CD4-positive, alpha-beta T cell treated with Interleukin-15 for 4 hours (primary cell): Measurements from ENCODE around the gene GCSH.

Experiments
- DNase-seq: peaks from one replicate; pipeline ENCODE4 v3.0.0-alpha.2; 2020; ENCODE audit warnings: low spot score

GCSH gene

DNA sequence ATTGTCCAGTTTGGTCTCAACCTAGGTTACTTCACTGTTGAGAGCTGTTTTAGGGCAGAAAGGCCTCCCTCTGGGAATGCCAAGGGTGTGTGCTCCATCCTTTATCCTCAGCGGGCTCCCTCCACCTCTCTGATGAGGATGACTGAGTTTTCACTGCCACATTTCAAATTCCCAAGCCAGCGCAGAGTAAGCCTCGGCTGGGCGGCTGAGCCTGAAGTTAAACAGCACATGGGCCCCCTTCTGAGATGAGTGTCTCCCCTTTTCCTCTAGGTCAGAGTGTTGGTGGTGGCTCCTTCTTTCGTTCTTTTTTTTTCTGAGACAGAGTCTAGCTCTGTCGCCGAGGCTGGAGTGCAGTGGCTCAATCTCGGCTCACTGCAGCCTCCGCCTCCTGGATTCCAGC is 5.5 kb upstream of the GCSH start:
- no peak for DNase-seq

GRCh38 chr16:81099958-81100357 is 3.8 kb upstream of the GCSH start:
- DNase-seq, result no peak

DNA sequence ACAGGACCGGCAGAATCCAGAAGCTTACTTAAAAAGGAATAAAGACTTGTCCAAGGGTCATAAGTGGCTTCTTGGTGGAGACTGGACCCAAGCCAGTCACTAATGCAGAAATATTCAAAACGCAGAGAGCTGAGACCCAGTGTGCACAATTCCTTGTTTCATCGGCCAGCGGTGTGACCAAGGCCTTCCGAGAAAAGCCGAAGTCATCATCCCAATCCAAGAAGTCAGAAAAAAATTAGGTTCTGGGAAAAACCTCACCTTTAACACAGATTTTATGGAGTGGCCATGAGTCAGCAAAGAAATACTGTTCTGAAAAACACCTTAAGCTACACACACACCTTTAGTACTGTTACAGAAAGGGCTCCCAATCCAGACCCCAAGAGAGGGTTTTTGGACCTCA is 1.0 kb upstream of the GCSH start:
- DNase-seq, result no peak

GRCh38 chr16:81096715-81097208 is 567 bp upstream of the GCSH start:
- DNase-seq, result no peak

DNA sequence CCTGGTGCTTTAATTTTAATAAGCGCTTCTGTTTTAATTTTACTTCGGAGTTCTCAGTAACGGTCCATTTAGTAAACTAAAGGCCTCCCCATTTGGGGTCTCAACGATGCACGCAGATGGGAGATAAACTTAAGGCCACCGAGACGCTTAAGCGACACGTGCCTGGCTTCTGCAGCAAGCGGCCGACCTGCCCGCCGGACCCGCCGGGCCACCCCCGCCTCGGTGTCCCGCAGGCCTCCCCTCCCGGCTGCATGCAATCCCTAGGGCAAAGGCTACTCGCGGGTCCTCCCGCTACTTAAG is 592 bp downstream of the GCSH start:
- DNase-seq, result no peak

DNA sequence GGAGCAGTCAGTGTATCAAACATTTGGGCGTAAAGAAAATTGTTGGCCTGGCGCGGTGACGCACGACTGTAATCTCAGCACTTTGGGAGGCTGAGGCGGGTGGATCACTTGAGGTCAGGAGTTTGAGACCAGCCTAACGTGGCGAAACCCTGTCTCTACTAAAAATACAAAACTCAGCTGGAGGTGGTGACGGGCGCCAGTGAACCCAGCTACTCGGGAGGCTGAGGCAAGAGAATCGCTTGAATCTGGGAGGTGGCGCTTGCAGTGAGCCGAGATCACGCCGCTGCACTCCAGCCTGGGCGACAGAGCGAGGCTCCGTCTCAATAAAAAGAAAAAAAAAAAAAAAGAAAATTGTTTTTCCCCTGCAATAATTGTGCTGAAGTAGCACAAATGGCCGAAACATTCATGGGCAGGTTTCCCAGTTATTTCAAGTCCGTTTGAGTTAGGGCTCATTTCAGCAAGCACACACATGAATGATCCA is 1.4 kb downstream of the GCSH start:
- no peak for DNase-seq

- DNase-seq, result no peak
These were observed 7.4 kb downstream of the GCSH start for GRCh38 chr16:81088836-81089235.

GRCh38 chr16:81081014-81081413 is 15.2 kb downstream of the GCSH start:
- DNase-seq, result no peak

GRCh38 chr16:81080233-81080632 is 16.0 kb downstream of the GCSH start:
- DNase-seq, result no peak

DNA sequence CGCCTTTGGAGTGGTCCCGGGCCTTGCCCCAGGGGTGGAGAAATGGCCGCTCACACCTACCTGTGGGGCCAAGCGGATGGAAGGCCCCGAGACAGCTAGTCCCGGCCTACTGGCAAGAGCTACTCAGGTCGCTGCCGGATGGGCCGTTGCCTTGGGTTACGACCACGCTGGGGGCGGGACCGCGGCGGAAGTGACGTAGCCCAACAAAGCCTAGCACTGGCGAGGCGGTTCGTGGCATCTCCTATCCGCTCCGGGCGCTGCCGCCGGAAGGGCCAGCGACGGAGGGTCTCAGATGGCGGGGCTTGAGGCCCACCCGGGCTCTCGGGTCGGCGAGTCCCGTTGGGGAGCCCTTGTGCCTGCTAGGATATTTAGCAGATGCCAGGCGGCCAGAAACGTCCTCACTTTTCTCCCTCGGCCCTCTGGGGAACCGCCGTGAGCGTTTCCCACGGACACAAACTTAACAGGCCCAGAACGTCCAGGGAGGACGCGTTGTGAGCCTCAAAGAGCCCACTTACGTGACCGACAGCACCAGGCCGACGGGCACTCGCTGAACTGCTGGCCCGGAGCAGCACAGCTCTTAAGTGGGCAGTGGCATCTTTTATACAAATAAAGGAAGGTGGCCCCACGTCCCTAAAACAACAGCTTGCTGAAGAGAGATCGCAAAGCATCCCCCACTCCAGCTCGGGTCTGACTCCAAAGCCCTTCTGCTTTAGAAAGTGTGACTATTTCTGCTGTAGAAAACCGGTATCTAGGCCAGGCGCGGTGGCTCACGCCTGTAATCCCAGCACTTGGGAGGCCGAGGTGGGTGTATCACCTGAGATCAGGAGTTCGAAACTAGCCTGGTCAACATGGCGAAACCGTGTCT is 18.9 kb downstream of the GCSH start, which contains the start of gene C16orf46:
TSS of gene C16orf46 (minus strand) at position 163 of the 865 bp plus-strand sequence. CDS start 13,283 bp downstream, outside the sequence.
- DNase-seq, result peak; percentile 95

GRCh38 chr16:81076566-81077075 is 19.6 kb downstream of the GCSH start:
- peak; percentile 94 for DNase-seq

DNA sequence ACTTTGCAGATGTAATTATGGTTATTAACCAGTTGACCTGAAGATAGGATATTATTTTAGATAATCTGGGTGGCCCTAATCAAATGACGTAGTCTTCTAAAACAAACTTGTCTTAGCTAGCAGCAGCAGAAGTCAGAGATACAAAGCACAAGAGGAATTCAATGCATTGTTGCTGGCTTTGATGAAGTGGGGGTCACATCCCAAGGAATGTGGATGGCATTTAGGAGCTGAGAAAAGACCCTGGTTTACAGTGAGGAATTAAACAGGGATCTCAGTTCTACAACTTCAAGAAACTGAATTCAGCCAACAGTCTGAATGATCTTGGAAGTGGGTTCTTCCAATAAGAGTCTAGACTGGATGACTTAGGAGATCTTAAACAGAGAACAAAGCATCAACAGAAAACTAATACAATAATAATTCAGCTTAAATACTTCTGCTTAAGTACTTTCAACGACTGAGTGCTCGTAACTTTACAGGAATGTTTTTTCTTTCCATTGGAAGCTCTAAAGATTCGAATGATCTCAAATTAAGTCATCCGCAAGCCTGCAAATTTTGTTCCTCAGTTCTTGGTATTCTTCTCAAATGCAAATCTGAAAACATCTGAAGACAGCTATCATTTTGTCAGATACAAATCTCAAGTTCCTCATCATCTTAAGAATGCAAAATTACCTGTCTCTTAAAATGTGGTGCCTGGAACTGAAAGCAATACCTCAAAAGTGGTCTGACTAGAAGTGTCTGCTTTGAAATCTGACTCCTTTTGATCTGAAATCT is 22.4 kb downstream of the GCSH start:
- DNase-seq, result no peak

DNA sequence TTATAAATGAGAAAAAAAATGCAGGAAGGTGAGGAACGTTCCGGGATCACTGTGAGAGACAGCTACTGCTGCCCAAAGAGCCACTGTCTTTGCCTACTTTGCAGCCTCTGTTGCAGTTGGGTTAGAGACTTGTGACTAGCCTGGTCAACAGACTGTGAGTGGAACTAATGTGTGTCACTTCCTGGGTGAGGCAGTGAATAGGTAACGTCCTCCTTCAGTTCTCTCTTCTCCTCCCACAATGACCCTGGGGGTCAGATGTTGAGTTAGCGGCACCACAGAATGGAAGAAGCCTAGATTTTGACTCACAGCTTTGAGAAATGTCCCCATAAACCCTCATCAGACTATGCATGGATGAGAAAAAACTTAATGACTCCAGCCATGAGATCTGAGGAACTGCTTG is 24.4 kb downstream of the GCSH start:
- no peak for DNase-seq

DNA sequence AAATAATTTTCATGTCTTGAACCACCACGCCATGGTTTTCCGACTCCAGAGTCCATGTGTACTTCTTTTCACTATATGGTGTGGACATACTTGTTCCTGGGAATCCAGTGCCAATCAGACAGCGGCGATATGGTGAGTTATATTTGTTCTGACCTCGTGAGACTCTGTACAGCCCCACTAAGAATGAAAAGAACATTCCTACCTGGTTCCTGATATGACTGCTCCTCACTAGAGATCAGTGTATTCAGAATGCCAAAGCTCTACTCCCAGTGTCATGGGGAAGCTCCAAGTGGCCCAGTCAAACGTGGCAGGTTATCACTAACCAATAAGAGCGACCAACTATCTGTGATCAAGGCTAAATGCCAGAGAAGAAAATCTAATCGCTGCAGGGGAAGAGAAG is 25.2 kb downstream of the GCSH start:
- no peak for DNase-seq

- DNase-seq, result no peak
These were observed 27.1 kb downstream of the GCSH start for GRCh38 chr16:81069063-81069462.

- DNase-seq, result no peak
These were observed 29.0 kb downstream of the GCSH start for GRCh38 chr16:81067166-81067565.

GRCh38 chr16:81066681-81067080 is 29.5 kb downstream of the GCSH start:
- no peak for DNase-seq

- no peak for DNase-seq
These were observed 34.2 kb downstream of the GCSH start for GRCh38 chr16:81061871-81062608.

GRCh38 chr16:81061307-81061640 is 34.9 kb downstream of the GCSH start:
- DNase-seq, result no peak

- DNase-seq, result no peak
These were observed 35.5 kb downstream of the GCSH start for GRCh38 chr16:81060576-81061306.

DNA sequence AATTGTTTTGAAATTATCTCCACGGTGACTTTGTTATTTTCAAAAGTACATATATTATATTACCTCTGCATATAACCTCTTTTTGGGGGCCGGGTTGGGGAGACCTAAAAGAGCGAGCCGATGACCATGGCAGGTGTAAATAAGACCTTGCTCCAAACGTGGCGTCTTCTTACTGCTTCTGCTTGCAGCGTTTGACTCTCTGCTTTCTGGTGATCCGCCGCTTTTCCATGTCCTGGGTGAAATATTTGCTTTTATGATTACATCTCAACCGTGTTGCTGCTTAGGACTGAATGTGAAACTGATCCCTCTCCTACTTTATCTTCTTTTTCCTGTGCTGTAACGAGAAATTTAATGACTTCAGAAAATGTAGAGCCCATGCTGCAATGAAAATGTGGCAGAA is 42.4 kb downstream of the GCSH start:
- DNase-seq, result no peak

- DNase-seq, result no peak
These were observed 53.4 kb downstream of the GCSH start for GRCh38 chr16:81042821-81043220.
